ENCODE data around the gene KIF11.
A peak's percentile ranks its signal among the peaks of the same experiment; 100 is the strongest.

KIF11 gene

GRCh38 chr10:92593619-92594588, 974 bp downstream of the KIF11 start:
- Histone ChIP-seq H3K36me3 (ENCODE audit: control insufficient read depth, low read depth, low read length) (no peaks in the 10 kb centered on the region), H3K27me3 (ENCODE audit: control insufficient read depth, insufficient read depth, low read length) (no peaks in the 10 kb centered on the region), H3K27ac (ENCODE audit: low read length) (peak overlapping the region; percentile 78), H3K9me3 (ENCODE audit: control insufficient read depth, low read depth, low read length) (no peaks in the 10 kb centered on the region), H3K9ac (ENCODE audit: low read length) (peak overlapping the region; percentile 92), H3K4me3 (ENCODE audit: low read length) (peak overlapping the region; percentile 97), H3K4me1 (ENCODE audit: control insufficient read depth, low read depth, low read length) (peaks cover 12% of the 10 kb centered on the region)

GRCh38 chr10:92595505-92595904, 2.6 kb downstream of the KIF11 start:
- H3K4me3 ChIP-seq (ENCODE audit: low read length) = peak overlapping the region; percentile 97
- no peak overlapping the region for H3K9ac ChIP-seq (ENCODE audit: low read length)
- H3K36me3 ChIP-seq (ENCODE audit: control insufficient read depth, low read depth, low read length) = no peaks in the 10 kb centered on the region
- H3K4me1 ChIP-seq (ENCODE audit: control insufficient read depth, low read depth, low read length) = peaks cover 8% of the 10 kb centered on the region
- H3K9me3 ChIP-seq (ENCODE audit: control insufficient read depth, low read depth, low read length) = no peaks in the 10 kb centered on the region
- H3K27ac ChIP-seq (ENCODE audit: low read length) = no peak overlapping the region
- no peaks in the 10 kb centered on the region for H3K27me3 ChIP-seq (ENCODE audit: control insufficient read depth, insufficient read depth, low read length)

- no peak overlapping the region for H3K9ac ChIP-seq (ENCODE audit: low read length)
- H3K9me3 ChIP-seq (ENCODE audit: control insufficient read depth, low read depth, low read length) = no peaks in the 10 kb centered on the region
- H3K27ac ChIP-seq (ENCODE audit: low read length) = no peak overlapping the region
- no peaks in the 10 kb centered on the region for H3K4me1 ChIP-seq (ENCODE audit: control insufficient read depth, low read depth, low read length)
- H3K36me3 ChIP-seq (ENCODE audit: control insufficient read depth, low read depth, low read length) = no peaks in the 10 kb centered on the region
- no peak overlapping the region for H3K4me3 ChIP-seq (ENCODE audit: low read length)
- no peaks in the 10 kb centered on the region for H3K27me3 ChIP-seq (ENCODE audit: control insufficient read depth, insufficient read depth, low read length)
These were observed 5.4 kb downstream of the KIF11 start for GRCh38 chr10:92598321-92598720.

- Histone ChIP-seq H3K9me3 (ENCODE audit: control insufficient read depth, low read depth, low read length) (no peaks in the 10 kb centered on the region), H3K36me3 (ENCODE audit: control insufficient read depth, low read depth, low read length) (peaks cover 33% of the 10 kb centered on the region), H3K9ac (ENCODE audit: low read length) (no peak overlapping the region), H3K27me3 (ENCODE audit: control insufficient read depth, insufficient read depth, low read length) (no peaks in the 10 kb centered on the region), H3K4me1 (ENCODE audit: control insufficient read depth, low read depth, low read length) (no peaks in the 10 kb centered on the region), H3K4me3 (ENCODE audit: low read length) (no peak overlapping the region), H3K27ac (ENCODE audit: low read length) (no peak overlapping the region)
These were observed 11.9 kb downstream of the KIF11 start for GRCh38 chr10:92604841-92605240.

GRCh38 chr10:92615515-92615914, 22.6 kb downstream of the KIF11 start:
- Histone ChIP-seq H3K27ac (ENCODE audit: low read length) (no peak overlapping the region), H3K9me3 (ENCODE audit: control insufficient read depth, low read depth, low read length) (no peaks in the 10 kb centered on the region), H3K4me1 (ENCODE audit: control insufficient read depth, low read depth, low read length) (no peaks in the 10 kb centered on the region), H3K27me3 (ENCODE audit: control insufficient read depth, insufficient read depth, low read length) (no peaks in the 10 kb centered on the region), H3K9ac (ENCODE audit: low read length) (no peak overlapping the region), H3K36me3 (ENCODE audit: control insufficient read depth, low read depth, low read length) (peaks cover 65% of the 10 kb centered on the region), H3K4me3 (ENCODE audit: low read length) (no peak overlapping the region)

GRCh38 chr10:92619368-92619767, 26.4 kb downstream of the KIF11 start:
- Histone ChIP-seq H3K36me3 (ENCODE audit: control insufficient read depth, low read depth, low read length) (peaks cover 65% of the 10 kb centered on the region), H3K27me3 (ENCODE audit: control insufficient read depth, insufficient read depth, low read length) (no peaks in the 10 kb centered on the region)

GRCh38 chr10:92627845-92628480, 35.0 kb downstream of the KIF11 start:
- H3K4me1 ChIP-seq (ENCODE audit: control insufficient read depth, low read depth, low read length) = no peaks in the 10 kb centered on the region
- no peak overlapping the region for H3K27ac ChIP-seq (ENCODE audit: low read length)
- no peaks in the 10 kb centered on the region for H3K27me3 ChIP-seq (ENCODE audit: control insufficient read depth, insufficient read depth, low read length)
- H3K9ac ChIP-seq (ENCODE audit: low read length) = no peak overlapping the region
- H3K4me3 ChIP-seq (ENCODE audit: low read length) = no peak overlapping the region
- peaks cover 62% of the 10 kb centered on the region for H3K36me3 ChIP-seq (ENCODE audit: control insufficient read depth, low read depth, low read length)
- H3K9me3 ChIP-seq (ENCODE audit: control insufficient read depth, low read depth, low read length) = no peaks in the 10 kb centered on the region

More at GRCh38 chr10:92619368-92619767, 26.4 kb downstream of the KIF11 start:
- Histone ChIP-seq H3K9me3 (ENCODE audit: control insufficient read depth, low read depth, low read length) (no peaks in the 10 kb centered on the region), H3K4me1 (ENCODE audit: control insufficient read depth, low read depth, low read length) (no peaks in the 10 kb centered on the region), H3K9ac (ENCODE audit: low read length) (no peak overlapping the region), H3K27ac (ENCODE audit: low read length) (no peak overlapping the region), H3K4me3 (ENCODE audit: low read length) (no peak overlapping the region)

GRCh38 chr10:92629945-92630344, 37.0 kb downstream of the KIF11 start:
- no peaks in the 10 kb centered on the region for H3K9me3 ChIP-seq (ENCODE audit: control insufficient read depth, low read depth, low read length)
- no peaks in the 10 kb centered on the region for H3K27me3 ChIP-seq (ENCODE audit: control insufficient read depth, insufficient read depth, low read length)
- no peak overlapping the region for H3K9ac ChIP-seq (ENCODE audit: low read length)
- no peaks in the 10 kb centered on the region for H3K4me1 ChIP-seq (ENCODE audit: control insufficient read depth, low read depth, low read length)
- peaks cover 59% of the 10 kb centered on the region for H3K36me3 ChIP-seq (ENCODE audit: control insufficient read depth, low read depth, low read length)
- H3K4me3 ChIP-seq (ENCODE audit: low read length) = no peak overlapping the region
- no peak overlapping the region for H3K27ac ChIP-seq (ENCODE audit: low read length)

GRCh38 chr10:92638037-92638436, 45.1 kb downstream of the KIF11 start:
- peaks cover 75% of the 10 kb centered on the region for H3K36me3 ChIP-seq (ENCODE audit: control insufficient read depth, low read depth, low read length)
- H3K27ac ChIP-seq (ENCODE audit: low read length) = no peak overlapping the region
- H3K9me3 ChIP-seq (ENCODE audit: control insufficient read depth, low read depth, low read length) = no peaks in the 10 kb centered on the region
- no peak overlapping the region for H3K9ac ChIP-seq (ENCODE audit: low read length)
- H3K4me3 ChIP-seq (ENCODE audit: low read length) = no peak overlapping the region
- no peaks in the 10 kb centered on the region for H3K4me1 ChIP-seq (ENCODE audit: control insufficient read depth, low read depth, low read length)
- no peaks in the 10 kb centered on the region for H3K27me3 ChIP-seq (ENCODE audit: control insufficient read depth, insufficient read depth, low read length)

GRCh38 chr10:92640107-92640506, 47.2 kb downstream of the KIF11 start:
- peaks cover 67% of the 10 kb centered on the region for H3K36me3 ChIP-seq (ENCODE audit: control insufficient read depth, low read depth, low read length)
- H3K9me3 ChIP-seq (ENCODE audit: control insufficient read depth, low read depth, low read length) = no peaks in the 10 kb centered on the region

GRCh38 chr10:92641492-92641891, 48.6 kb downstream of the KIF11 start:
- Histone ChIP-seq H3K4me3 (ENCODE audit: low read length) (no peak overlapping the region), H3K36me3 (ENCODE audit: control insufficient read depth, low read depth, low read length) (peaks cover 64% of the 10 kb centered on the region), H3K9me3 (ENCODE audit: control insufficient read depth, low read depth, low read length) (no peaks in the 10 kb centered on the region), H3K4me1 (ENCODE audit: control insufficient read depth, low read depth, low read length) (no peaks in the 10 kb centered on the region), H3K27me3 (ENCODE audit: control insufficient read depth, insufficient read depth, low read length) (no peaks in the 10 kb centered on the region), H3K9ac (ENCODE audit: low read length) (no peak overlapping the region), H3K27ac (ENCODE audit: low read length) (no peak overlapping the region)

More at GRCh38 chr10:92640107-92640506, 47.2 kb downstream of the KIF11 start:
- H3K27me3 ChIP-seq (ENCODE audit: control insufficient read depth, insufficient read depth, low read length) = no peaks in the 10 kb centered on the region
- H3K4me3 ChIP-seq (ENCODE audit: low read length) = no peak overlapping the region
- no peak overlapping the region for H3K27ac ChIP-seq (ENCODE audit: low read length)
- H3K9ac ChIP-seq (ENCODE audit: low read length) = no peak overlapping the region
- no peaks in the 10 kb centered on the region for H3K4me1 ChIP-seq (ENCODE audit: control insufficient read depth, low read depth, low read length)

Measured in iPS-18a (cell line).